HG02763 (cell line): ENCODE results near the gene DOCK9.
"Not testable (repeated sequence)": the region's sequence is repeated elsewhere in the genome, so short reads cannot be mapped to it uniquely, and the experiment has no call there.

Experiments used
- ATAC-seq: cut with Tn5 transposase; IDR thresholded peaks from one replicate; pipeline ENCODE4 v1.9.1; 2021; ENCODE audit warnings: mild to moderate bottlenecking, moderate library complexity; ENCODE audit not compliant: unreplicated experiment

The DOCK9 gene

GRCh38 chr13:98754468-98754867 lies 223.4 kb downstream of the DOCK9 start:
- ATAC-seq: not testable (repeated sequence)

GRCh38 chr13:98752467-98753290 lies 225.2 kb downstream of the DOCK9 start, which contains the start of gene SLC15A1:
Gene SLC15A1, minus strand, starts transcription at chr13:98752672. Its CDS starts 74 bp downstream, at chr13:98752598.
- no peak for ATAC-seq

DNA sequence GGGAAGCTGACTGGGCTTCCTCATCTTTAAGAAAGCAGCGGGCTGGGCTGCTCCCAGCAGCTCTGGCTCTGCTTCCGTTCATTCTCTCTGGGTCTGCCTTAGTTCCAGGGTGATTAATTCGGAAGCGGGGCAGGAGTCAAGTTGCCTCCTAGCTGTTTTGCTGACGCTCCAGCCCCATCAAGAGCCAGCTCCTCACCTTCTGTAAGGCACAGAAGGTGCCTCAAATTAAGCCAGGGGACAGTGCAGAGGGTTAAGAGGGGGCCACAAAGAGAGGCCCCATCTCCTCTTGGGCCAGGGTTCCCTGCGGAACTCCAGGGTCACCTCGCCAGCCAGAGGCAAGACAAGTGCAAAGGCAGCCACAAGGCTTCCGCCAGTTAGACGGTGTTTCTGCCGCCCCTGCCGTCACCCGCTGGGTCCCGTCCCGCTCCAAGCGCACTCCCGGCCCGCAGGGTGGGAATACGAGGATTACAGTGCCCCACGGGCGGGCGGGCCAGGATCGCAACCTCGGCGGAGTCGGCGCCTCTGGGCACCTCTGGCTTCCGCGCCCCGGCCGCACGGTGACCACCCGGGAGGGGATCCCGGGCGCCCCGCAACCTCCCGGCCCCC lies 225.9 kb downstream of the DOCK9 start:
- no peak for ATAC-seq

DNA sequence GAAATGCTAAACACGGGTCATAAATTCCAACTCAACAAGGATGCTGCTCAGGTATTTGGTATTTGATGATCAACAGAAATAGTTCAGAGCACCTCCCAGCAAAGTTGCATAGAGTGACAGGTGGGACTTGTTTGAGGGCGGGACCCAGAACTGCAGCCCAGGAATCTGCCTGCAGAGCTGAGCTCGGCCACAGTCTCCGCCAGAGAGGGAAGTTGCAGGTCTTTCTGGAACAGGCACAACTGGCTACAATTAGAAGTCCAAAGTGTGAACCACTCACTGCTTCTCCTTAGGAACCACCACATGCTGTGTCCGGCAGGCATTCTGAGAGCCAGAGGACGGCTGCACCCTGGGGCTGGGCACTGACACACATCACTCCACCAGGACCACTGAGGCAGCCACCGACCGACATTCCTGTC lies 226.5 kb downstream of the DOCK9 start:
- ATAC-seq: no peak

DNA sequence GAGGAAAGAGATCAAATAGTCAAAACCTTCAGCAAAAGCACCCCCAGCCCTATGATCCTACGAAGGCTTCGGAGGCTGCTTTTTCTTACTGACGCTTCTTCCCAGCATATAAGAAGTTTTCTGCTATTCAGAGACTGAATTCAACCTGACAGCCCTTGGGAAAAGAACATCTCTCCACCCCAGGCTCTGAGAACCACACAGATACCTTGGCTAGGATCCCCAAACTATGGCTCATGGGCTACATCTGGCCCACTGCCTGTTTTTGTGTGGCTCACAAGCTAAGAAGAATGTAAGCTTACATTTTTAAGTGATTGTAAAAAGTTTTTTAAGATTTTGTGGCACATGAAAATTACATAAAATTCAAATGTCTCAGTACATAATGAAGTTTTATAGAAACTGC lies 228.4 kb downstream of the DOCK9 start:
- ATAC-seq: no peak

DNA sequence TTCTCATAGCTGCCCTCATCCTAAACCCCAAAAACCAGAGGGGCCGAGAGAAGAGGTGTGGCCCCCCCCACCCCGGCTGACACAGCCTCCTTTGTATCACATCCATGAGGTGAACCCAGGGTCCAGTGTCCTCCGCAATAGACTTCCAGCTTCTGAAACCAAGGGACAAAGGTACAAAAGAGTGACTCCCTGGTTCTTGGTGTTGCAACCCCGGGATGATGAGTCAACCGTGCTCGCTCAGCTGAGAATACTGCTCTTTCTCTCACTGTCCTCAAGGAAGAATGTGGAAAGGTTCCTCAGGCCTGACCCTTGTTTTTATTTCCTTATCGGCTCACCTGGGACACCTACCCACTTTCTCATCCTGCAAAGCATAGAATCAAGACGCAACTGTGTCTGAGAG lies 230.9 kb downstream of the DOCK9 start:
- no peak for ATAC-seq
